ENCODE results near the gene CENPA.
"Not testable (repeated sequence)": the region's sequence is repeated elsewhere in the genome, so short reads cannot be mapped to it uniquely, and the experiment has no call there.

CENPA gene

GRCh38 chr2:26793518-26793917 lies 7.7 kb downstream of the CENPA start:
- DNase-seq (ENCODE audit: low spot score): no peak

GRCh38 chr2:26795135-26795534 lies 9.3 kb downstream of the CENPA start:
- not testable (repeated sequence) for DNase-seq (ENCODE audit: low spot score)

GRCh38 chr2:26801328-26801727 lies 15.5 kb downstream of the CENPA start:
- no peak for DNase-seq (ENCODE audit: low spot score)

GRCh38 chr2:26801796-26802195 lies 15.9 kb downstream of the CENPA start:
- no peak for DNase-seq (ENCODE audit: low spot score)

- peak; percentile 19 for DNase-seq (ENCODE audit: low spot score)
Observed at GRCh38 chr2:26805241-26805676, 19.4 kb downstream of the CENPA start.

- no peak for DNase-seq (ENCODE audit: low spot score)
Observed at GRCh38 chr2:26807788-26808460, 22.1 kb downstream of the CENPA start.

- DNase-seq (ENCODE audit: low spot score): no peak
Observed at GRCh38 chr2:26809211-26809610, 23.4 kb downstream of the CENPA start.

GRCh38 chr2:26809876-26810577 lies 24.2 kb downstream of the CENPA start:
- DNase-seq (ENCODE audit: low spot score): no peak

- DNase-seq (ENCODE audit: low spot score): no peak
Observed at GRCh38 chr2:26811261-26811660, 25.4 kb downstream of the CENPA start.

GRCh38 chr2:26811791-26812694 lies 26.2 kb downstream of the CENPA start:
- no peak for DNase-seq (ENCODE audit: low spot score)

- no peak for DNase-seq (ENCODE audit: low spot score)
Observed at GRCh38 chr2:26812731-26813130, 26.9 kb downstream of the CENPA start.

GRCh38 chr2:26814072-26814765 lies 28.4 kb downstream of the CENPA start:
- not testable (repeated sequence) for DNase-seq (ENCODE audit: low spot score)

GRCh38 chr2:26816893-26817292 lies 31.0 kb downstream of the CENPA start:
- no peak for DNase-seq (ENCODE audit: low spot score)

- no peak for DNase-seq (ENCODE audit: low spot score)
Observed at GRCh38 chr2:26818255-26818654, 32.4 kb downstream of the CENPA start.

- no peak for DNase-seq (ENCODE audit: low spot score)
Observed at GRCh38 chr2:26818972-26819371, 33.1 kb downstream of the CENPA start.

GRCh38 chr2:26820932-26821331 lies 35.1 kb downstream of the CENPA start:
- no peak for DNase-seq (ENCODE audit: low spot score)

GRCh38 chr2:26822877-26823276 lies 37.0 kb downstream of the CENPA start:
- DNase-seq (ENCODE audit: low spot score): no peak

GRCh38 chr2:26838121-26838906 lies 52.5 kb downstream of the CENPA start:
- DNase-seq (ENCODE audit: low spot score): no peak

GRCh38 chr2:26840937-26841610 lies 55.2 kb downstream of the CENPA start:
- DNase-seq (ENCODE audit: low spot score): no peak

- no peak for DNase-seq (ENCODE audit: low spot score)
Observed at GRCh38 chr2:26843041-26843440, 57.2 kb downstream of the CENPA start.

Data from kidney capillary endothelial cell (primary cell).